Measurements from ENCODE around the gene RASD2. TPM values are rescaled to one million over a fixed set of nuclear protein-coding genes. Genes with fewer than 3 reads are reported as not detected.

The RASD2 gene
- total RNA-seq, 1 experiment from 2014 or later: 2.4 TPM

DNA sequence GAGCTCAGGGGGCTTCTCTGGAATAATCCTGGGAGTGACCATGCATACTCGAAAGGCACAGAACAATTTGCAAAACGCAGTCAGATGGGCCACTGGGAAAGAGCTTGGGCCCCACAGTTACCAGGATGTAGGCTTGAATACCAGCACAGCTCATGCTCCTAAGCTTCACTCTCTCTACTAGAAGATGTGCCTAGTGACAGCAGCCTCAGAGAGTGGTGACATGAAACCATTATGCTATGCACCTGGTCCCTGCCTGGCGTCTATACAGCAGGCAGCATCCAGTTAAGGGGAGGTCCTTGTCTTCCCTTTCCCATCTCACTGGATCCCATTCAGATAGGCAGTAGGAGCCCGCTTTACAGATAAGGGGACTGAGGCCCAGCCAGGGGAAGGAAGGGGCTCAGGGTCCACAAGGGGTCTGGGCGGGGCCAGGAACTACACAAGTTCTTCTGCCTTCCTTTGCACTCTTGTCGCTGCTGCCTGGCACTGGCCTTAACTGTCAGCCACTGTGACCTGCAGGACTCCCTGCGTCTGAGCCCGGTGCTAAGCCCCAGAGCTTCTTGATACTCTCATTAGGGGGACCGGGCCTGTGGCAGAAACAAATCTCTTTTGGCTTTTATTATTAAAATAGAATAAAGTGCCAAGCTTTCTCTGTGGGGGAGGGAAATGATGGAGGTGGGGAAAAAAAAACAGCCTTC lies 21.2 kb upstream of the RASD2 start:
- RAD21 ChIA-PET (ENCODE audit: low non-redundant PET in 1 of 2, low total read pairs in 2 of 2, uncharacterized antibody in 2 of 2, unreplicated experiment in 2 of 2): no interaction called here
- no peaks in the 10 kb centered on the region for H3K9me2 ChIP-seq (ENCODE audit: insufficient read depth)
- H3K4me2 ChIP-seq (ENCODE audit: low read length): no peak overlapping the region
- no peaks in the 10 kb centered on the region for H3K36me3 ChIP-seq (ENCODE audit: control insufficient read depth in 1 of 2, insufficient read depth in 2 of 2, low read length in 2 of 2)
- no peak overlapping the region for H3K27ac ChIP-seq (ENCODE audit: low read depth, low read length)
- CTCF ChIA-PET: no interaction called here
- H4K20me1 ChIP-seq (ENCODE audit: insufficient read depth): no peaks in the 10 kb centered on the region
- no peaks in the 10 kb centered on the region; a peak in 1 of 4 replicates for H3K4me1 ChIP-seq (ENCODE audit: control insufficient read depth in 1 of 2, insufficient read depth in 2 of 2, low read length in 2 of 2)
- no peak overlapping the region for H2AFZ ChIP-seq (ENCODE audit: low read depth, low read length, poor library complexity, severe bottlenecking)
- no peaks in the 10 kb centered on the region for H3K9me3 ChIP-seq (ENCODE audit: control insufficient read depth in 1 of 2, insufficient read depth in 1 of 2, low read depth in 1 of 2, low read length in 2 of 2)
- H3K27me3 ChIP-seq (ENCODE audit: insufficient read depth, low read length): peaks cover 14% of the 10 kb centered on the region
- ATAC-seq (no peak), DNase-seq (ENCODE audit: low read depth, low spot score) (no peak)
- intact Hi-C loops (cut with micrococcal nuclease): no loop called here
- no peak overlapping the region for H3K4me3 ChIP-seq (replicated peaks in 1 of 2; ENCODE audit: low read depth in 1 of 2, low read length in 2 of 2)
- TF ChIP-seq YY1 (IDR thresholded peaks at IDR 0.05; ENCODE audit: extremely low read depth, insufficient replicate concordance, low read depth, low read length): no peak
- no peak for TF ChIP-seq SIN3A (IDR thresholded peaks at IDR 0.05; ENCODE audit: low read depth)
- no peak for TF ChIP-seq ZNF274 (IDR thresholded peaks at IDR 0.05; ENCODE audit: low read depth, low read length)
- TF ChIP-seq SP1 (IDR thresholded peaks at IDR 0.05; ENCODE audit: low read depth): no peak
- no peak for TF ChIP-seq ZFX (IDR thresholded peaks at IDR 0.05)
- TF ChIP-seq ELF1 (IDR thresholded peaks at IDR 0.05; ENCODE audit: borderline replicate concordance, low read depth): no peak
- TF ChIP-seq, protein P1, sequence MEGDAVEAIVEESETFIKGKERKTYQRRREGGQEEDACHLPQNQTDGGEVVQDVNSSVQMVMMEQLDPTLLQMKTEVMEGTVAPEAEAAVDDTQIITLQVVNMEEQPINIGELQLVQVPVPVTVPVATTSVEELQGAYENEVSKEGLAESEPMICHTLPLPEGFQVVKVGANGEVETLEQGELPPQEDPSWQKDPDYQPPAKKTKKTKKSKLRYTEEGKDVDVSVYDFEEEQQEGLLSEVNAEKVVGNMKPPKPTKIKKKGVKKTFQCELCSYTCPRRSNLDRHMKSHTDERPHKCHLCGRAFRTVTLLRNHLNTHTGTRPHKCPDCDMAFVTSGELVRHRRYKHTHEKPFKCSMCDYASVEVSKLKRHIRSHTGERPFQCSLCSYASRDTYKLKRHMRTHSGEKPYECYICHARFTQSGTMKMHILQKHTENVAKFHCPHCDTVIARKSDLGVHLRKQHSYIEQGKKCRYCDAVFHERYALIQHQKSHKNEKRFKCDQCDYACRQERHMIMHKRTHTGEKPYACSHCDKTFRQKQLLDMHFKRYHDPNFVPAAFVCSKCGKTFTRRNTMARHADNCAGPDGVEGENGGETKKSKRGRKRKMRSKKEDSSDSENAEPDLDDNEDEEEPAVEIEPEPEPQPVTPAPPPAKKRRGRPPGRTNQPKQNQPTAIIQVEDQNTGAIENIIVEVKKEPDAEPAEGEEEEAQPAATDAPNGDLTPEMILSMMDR (IDR thresholded peaks at IDR 0.05 in 2 of 3, conservative IDR thresholded peaks at IDR 0.05 in 1 of 3; ENCODE audit: borderline replicate concordance in 1 of 3, insufficient read depth in 1 of 3, low read depth in 2 of 3, low read length in 2 of 3): no peak
- no peak overlapping the region for H3K9ac ChIP-seq (ENCODE audit: low read length)
- no TSS peak for BruUV-seq (replicated peaks)
- no peaks in the 10 kb centered on the region for H3K79me2 ChIP-seq (ENCODE audit: insufficient read depth, low read length)
- POLR2A ChIA-PET: no interaction called here

Data from HCT116 (cell line).